ENCODE data around the gene GRM8.

GRCh38 chr7:127230192-127230925 lies 22.4 kb downstream of the GRM8 start:
- TF ChIP-seq CTCF (IDR thresholded peaks at IDR 0.05) (no peak), POLR2AphosphoS5 (IDR thresholded peaks at IDR 0.05) (no peak)

Measured in stomach (tissue), 4 donors.